Activated T-helper 9 cell treated with anti-CD3 and anti-CD28 coated beads, Interleukin-2, amount 50 U/mL, for 16 hours (primary cell): ENCODE measurements around the gene FOXP1.

ENCODE experiments used
- DNase-seq: peaks from one replicate; pipeline ENCODE4 v3.0.0-alpha.2; 2020; ENCODE audit warnings: low read depth

The FOXP1 gene

DNA sequence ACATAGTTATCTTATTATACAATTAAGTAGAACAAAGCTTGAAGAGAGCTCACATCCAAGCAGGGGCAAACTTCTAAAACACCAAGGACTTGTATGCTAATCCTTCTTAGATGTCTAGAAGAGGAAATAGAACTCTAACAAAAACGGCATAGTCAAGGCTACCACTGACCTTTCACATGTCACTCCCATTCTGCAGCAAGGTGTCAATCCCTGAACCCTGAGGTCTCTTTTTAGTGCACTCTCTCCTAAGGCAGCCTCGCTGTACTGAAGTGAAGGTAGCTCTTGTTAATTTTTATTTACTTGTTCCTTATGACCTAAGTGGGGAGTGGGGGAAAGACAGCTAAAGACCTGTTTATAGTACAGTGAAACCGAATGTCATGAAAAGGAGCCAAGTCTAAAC lies 506.5 kb downstream of the FOXP1 start:
- DNase-seq = no peak

DNA sequence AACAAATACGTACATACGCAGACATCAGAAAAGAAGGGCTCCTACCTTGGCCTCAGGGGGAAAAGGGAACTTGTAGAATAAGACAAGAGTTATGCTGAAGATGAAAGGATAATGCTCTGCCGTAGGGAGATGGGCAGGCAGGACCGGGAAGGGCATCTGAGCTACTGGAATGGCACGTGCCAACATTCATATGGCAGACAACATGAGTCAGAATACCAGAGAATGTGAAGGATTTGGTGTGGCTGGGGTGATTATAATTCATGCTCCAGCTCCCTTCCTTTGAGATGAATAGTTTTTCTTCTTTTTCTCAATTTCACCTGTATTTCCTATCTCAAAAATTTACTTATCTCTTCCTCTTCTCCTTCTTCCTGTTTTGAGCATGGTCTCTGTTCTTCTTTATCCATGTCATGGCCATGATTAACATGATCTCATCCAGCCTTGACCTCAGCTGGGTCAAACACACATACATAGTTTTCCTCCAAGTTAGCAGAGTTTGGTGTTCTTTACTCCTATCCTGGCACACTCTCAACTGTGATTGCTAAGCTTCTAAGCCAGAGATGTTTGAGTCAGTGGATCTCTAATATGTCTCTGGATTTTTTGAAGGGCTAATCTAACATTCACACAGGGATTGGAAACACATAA lies 507.0 kb downstream of the FOXP1 start:
- no peak for DNase-seq

DNA sequence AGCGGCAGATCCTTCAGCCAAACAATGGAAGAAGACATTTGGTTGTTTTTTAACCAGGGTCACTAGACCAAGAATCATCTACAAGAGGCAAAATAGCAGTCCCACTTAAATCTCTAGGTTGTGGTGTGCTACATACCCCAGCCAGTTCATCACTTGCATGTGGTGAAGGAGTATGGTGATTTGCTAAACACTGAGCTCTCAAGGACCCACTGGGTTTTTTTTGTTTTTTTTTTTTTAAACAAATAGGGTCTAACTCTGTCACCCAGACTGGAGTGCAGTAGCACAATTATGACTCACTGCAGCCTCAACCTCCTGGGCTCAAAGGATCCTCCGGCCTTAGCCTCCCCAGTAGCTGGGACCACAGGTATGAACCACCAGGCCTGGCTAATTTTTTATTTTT lies 508.0 kb downstream of the FOXP1 start:
- DNase-seq = no peak

DNA sequence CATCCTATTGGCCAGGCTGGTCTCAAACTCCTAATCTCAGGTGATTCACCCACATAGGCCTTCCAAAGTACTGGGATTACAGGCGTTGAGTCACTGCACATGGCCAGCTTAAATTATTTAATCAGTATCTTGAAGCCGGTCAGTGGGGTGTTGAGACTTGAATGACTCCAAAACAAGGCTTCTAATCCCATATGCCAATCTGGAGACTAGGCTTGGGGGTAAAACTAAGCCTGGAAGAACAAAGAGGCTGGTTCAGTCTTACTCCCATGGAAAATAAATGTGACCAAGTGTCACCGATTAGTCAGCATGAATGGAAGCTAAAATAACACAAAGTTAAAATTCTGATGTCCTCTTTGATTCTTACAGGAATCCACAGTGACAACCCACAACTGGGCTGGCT lies 509.1 kb downstream of the FOXP1 start:
- no peak for DNase-seq

DNA sequence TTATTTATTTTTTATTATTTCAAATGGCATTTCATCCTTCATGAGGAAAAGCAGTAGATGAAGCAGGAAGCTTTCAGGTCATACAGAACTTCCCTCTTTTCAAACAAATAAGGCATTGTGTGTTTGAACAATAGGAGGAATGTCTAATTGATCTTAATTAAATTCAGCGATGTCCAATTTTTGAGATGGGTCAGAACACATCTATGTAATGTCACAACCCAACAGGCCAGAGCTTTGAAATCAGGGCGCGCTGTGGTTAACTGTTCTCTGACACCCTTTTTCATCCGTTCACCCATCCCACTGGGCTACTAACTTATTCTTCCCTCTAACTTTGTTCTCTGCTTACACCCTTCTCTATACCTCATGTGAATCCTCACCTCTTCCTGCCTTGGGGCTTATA lies 510.5 kb downstream of the FOXP1 start:
- no peak for DNase-seq

DNA sequence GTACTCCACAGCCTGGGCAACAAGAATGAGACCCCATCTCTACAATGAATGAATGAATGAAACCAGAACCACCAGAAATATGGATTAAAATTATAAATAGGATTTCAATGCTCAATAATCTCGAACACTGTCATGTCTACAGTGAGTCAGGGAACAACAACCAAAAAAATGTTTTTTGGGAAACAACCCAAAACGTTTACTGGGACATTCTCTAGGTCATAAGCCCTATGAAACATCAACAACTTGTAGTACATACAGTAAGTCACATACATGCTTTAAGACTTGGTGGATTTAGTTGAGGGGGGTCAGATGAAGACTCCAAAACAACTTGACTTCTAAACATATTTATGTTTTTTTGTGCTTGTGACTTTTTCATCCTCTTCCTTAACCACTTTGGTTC lies 511.2 kb downstream of the FOXP1 start:
- DNase-seq = no peak

DNA sequence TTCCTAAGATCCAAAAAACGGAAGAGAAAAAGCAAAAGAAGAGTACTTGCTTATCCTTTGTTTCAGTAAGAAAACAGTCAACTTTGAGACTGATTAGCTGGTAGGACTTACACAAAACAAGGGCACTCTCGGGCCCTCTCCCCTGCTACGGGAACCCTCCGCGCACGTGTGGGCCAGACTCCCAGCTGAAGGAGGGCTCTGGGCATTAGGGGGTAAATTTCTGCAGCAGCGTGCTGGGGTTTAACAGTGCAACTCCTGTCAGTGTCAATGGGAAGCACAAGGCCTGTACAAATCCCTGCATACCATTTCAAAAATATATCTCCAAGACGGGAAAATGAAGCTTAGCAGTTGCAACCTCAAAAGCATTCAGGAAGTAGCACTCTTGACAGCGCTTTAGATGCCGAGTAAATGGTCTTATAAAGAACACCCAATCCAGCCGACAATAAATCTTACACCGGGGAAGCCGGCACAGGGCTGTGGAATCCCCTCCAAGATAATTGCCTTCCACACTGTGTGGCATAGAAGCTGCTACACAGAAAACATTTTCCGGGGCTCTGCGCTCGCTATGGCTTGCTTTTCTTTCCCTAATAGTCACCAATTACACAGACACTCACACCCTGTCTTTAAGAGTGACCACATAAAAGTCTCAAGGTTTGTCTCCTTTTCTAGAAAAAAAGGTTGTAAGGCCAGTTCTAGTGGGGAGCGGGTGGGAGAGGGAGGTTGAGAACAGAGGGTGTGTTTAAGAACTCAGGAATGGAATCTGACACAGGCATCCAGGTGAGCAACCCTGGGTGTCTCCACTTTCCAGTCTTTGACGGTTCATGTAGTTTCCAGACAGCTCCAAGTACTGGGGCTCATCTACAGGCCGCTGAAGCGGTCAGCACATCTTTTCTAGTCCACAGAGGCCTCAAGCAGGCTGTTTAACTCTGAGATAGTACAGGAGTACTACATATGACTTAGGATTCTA lies 512.7 kb downstream of the FOXP1 start:
- no peak for DNase-seq

DNA sequence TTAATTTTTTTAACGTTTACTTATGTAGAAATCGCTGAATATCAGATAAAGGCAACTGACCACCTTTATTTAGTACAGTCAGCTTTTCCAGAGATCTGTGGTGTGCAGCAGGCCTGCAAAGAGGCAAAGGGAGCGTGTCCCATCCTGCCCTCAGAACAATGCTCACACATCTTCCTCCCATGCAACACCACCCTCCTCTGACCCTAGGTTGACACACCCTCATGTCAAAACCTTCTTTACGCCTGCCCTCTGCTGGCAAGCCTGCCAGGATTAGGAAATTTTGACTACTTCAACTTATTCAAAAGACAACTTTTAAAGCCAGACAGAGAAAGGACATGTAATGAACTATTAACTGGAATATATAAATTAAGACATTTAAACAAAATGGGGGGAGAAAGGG lies 513.7 kb downstream of the FOXP1 start:
- peak; percentile 48 for DNase-seq

DNA sequence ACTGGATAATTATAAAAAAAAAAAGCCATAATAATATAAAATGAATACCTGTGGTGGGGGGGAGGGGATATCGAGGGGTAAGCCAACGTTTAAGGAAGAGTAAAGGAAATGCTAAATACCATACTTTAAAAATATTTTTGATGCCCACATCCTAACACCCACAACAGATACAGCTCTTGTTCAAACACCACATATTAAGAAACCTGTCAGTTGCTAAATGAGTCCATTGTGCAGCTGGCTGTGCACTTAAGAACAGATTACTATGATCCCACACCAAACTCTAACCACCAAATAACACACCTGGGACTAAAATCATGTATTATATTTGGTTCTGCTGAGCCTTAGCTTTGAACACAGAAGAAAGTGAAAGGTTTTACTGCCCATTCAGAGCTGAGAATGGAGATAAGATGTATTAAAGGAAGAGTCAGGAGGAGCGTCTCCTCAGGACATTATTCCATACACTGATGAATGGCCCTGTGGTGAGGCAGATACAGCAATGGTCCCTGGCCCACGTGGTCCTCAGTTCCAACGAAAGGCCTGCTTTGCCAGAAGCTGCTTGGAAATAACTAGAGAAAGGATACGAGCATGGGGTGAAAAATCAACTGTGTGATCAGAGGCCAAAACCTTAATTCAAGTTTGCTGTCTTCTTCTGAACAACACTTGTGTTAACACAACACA lies 515.4 kb downstream of the FOXP1 start:
- DNase-seq = no peak

DNA sequence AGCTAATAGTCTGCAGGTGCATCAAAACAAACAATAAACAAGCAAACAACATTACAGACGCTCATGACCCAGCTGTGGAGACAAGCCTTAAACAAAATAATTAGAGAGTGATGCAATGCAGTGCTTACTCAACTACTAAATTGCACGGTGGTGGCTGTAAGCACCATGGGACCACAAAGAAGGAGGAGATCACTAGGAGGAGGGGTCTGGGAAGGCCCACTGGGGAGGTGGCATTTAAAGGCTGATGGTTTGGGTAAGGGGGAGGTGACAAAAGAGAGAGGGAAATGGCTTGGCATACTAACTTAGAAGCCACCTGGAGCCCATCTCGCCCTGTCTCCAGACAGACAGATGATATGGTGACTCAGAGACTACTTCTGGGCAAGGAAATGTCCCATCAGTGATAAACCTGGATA lies 516.7 kb downstream of the FOXP1 start:
- peak; percentile 42 for DNase-seq

DNA sequence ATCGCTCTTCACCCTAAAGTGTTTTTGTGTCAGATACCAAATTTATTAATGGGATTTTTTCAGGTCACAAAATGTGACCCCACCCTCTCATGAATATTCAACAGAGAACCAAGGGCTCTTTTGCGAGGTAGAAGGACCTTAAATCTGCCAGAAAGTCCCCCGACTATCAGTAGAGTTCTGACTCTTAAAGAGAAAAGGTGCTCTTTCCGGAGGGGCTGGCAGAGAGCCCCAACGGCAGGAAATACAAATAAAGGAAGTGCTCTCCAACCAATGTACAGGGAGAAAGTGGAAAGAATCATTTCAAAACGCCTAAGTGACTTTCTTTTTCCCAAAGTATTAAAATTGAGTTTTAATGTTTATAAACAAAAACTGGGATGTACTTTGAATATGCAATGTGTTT lies 517.2 kb downstream of the FOXP1 start:
- DNase-seq = peak; percentile 29

DNA sequence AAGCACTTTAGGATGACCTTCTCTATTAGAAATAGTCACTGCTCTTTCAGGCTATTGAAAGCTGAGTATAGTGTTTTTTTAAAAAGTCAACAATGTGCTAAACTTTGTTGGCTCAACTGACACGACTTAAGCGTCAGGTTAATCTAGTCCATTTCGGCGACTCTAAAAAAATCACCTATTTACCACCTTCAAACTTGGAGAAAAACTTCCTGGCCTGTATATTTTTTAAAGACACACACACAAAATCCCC lies 517.8 kb downstream of the FOXP1 start:
- DNase-seq = no peak

DNA sequence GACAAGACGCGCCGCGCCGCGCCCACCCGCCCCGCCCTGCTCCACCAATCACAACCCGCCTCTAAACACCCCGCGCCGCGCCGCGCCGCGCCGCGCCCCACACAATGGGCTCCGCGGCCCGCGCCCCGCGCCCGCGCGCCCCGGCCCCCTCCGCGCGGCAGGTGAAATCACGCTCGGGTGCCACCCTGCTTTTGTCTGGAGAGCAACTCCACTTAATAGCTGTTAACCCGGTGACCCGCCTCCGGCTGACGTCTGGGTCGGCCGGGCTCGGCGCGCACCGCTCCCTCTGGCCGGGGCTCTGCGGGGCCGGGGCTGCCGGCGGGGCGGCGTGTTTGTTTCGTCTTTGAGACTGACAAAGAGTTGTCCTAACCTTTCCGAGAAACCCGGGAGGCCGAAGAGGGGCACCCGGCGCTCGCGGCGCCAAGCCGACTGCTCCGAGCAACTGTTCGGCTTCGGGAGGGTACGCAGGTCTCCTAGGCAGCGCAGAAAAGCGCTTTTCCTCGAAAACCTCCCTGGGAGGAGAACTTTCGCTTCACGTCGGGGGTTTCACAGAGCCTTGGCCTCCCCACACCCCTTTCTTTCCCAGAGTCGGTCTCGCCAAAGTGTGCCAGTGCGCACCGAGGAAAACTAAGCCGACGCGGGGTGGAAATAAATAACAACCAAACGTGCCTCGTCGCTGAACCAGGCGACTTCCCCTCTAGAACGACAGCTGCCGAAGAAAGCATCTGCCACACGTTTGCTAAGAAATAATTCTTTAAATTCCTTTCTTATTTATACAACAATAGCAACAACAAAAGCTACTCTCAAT lies 518.4 kb downstream of the FOXP1 start:
- DNase-seq = peak; percentile 56

DNA sequence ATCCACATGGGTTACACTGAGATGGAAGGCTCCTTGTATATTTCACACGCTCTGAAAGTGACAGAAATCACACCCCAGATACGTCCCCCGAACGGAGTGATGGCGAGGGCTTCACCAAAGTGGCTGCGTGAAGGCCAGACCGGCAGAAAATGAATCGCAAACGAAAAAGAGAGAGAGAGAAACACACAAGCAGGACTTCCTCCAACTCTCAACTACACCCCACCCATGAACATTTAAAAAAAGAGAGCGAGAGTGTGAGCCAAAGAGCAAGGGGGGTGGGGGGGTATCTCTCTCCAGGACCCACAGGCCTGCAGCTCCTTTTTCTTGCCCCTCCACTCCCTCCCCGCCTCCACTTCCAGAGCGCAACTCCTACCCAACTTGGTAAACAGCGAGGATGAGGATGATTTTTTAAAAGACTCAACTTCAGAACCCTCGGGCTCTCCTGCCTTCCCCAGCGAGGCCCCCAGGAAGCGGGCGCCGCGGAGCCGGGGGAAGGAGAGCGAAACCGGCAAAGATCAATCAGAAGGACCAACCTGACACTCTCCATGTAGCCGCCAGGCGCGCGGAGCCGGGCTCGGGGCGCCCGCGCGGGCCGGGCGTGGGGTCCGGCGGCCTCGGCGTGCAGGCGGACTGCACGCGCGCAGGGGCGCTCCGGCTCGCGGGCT lies 519.1 kb downstream of the FOXP1 start:
- peak; percentile 51 for DNase-seq

DNA sequence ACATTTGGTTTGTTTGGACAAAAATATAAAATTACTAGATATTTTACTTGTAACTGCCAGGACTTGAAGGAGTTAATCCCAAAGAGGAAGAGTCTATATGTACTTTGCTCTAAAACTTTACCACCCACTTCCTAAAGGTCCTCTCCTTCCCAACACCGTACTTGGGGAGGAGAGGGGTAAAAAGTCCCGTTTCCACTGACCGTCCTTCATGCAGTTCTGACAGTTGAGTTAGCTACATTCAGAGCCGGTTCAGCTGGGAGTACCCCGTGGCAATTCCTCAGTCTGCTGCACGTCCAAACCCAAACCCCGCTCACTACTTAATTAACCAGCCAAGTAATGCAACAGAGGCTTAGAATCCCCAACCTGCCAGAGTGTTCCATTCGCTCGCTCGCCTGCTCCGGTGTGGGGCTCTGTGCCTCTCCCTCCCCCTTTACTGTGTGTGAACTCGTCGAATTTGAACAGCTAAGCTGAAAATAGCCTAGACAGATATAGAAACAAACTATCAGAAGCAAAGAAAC lies 519.7 kb downstream of the FOXP1 start:
- DNase-seq = peak; percentile 49

DNA sequence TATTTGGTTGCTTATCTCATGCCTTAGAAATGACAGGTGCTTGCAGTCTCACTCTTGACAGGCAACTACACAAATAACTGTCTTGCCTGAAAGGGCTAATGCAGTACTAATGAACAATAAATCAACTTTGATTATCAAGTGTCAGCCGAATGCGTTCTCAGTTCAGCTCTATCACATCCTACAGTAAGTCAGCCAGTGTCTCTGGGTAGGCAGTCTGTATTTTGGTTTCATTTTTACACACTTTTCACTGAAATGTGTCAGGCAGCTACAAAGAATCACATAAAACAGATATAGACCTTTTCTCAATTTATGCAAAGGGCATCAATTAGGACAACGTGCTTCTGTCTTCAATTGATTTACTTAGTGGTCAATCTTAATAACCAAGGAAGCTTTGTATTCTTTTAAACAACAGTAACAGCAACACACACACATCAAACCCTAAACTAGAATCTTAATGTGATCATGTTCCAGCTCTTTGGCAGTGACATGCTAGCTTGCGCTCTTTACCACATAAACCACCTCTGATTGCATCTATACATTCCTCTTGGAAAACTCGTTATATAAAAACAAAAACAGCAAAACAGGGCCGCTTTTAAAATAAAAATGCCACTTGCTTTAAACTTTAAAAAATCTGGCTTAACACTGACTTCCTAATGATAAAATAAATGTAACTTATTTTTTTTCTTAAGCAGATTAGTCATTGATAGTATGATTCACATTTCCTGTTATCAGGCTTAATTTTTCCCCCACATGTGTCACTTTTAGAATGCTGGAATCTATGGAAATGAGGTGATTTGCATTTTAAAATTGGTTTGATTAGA lies 520.4 kb downstream of the FOXP1 start:
- no peak for DNase-seq

DNA sequence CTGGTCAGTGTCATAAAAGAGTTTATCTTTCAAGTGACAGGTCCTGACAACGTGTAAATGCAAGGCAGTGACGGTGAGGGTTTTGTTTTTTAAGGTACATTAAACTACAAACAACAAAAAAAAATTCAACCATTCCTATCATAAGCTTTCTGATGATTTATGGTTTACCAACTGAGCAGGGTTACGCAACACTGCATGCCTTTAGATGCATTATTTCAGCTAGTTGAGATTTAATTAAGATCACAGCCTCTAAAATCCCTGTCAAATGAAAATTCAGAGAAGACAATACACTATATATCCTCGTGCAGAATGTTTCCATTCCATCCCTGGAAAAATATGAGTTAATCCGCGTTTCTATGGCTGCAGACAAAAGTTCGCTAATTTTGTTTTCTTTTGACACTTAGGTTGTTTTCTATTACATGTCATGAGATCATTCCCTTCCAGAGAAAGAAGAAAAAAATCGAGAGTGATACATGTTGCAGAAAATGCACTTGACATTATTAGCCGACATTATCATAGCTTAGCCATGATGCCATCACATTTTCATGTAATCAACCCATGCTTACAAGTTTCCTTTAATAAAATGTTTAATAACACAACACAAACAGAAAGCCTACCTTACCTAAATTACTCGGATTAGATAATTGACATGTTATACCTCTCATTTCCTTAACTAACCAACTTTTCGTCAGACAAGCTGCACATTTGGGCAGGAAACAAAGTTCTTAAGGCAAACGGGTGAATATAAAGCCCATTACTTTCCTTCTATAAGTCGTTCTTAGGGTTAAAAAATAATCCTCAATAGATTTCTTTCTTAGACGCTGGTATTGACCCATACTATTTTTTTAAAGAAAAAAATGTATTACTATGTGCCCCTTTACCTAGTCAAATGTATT lies 521.2 kb downstream of the FOXP1 start:
- no peak for DNase-seq

DNA sequence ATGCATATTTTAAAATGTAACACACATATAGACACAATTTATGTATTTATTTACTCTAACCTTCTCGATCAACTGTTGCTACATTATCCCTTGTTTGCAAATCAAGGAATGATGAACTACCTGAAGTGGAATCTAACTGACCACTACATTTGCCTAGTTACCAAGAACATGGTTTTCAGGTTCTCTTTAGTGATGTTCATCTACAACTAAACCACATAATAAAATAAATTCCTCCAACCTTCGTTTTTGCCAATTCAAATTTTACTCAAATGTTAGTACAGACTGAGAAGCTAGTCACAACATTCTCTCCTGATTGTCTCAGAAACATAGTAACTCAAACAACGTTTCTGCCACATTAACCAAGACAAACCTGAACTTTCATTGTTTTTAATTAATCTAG lies 521.9 kb downstream of the FOXP1 start:
- DNase-seq = no peak

DNA sequence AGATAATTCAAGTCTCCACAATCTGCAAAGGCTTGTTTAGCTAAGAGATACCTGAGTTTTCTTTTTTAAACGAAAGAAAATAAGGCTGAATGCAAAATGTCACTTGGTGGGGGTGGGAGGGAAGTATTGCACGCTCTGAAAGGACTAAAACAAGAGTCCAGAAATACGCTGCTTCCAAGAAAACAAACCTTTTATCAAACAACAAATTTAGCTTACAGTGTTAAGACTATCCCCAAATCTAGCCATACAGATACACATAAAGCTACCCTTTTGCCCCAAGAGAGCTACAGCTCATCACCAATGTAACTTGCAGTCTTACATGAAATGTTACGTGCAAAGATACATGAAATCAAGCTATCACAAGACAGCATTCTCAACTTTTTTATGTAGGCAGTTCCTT lies 522.5 kb downstream of the FOXP1 start:
- no peak for DNase-seq

DNA sequence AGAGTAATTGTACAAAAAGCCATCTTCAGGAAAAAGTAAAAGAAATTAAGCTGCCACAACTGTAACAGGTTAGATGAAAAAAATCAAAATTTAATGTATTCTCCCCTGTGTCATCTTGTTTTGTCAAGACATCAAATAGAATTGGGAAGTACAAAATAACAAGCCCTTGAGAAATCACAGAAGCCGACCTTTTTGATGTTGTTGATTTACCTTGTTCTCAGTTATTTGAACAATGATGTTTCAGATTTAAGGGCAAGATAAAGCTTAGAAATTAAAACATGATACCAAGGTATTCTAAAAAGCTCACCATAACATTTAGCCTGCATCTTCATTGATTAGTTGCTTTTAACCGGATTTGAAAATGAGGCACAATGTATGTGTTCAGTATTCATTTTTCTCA lies 523.0 kb downstream of the FOXP1 start:
- DNase-seq = no peak
